Measurements from ENCODE around the gene IQGAP1.
A peak's percentile ranks its signal among the peaks of the same experiment; 100 is the strongest.
"Not testable (repeated sequence)": the region's sequence is repeated elsewhere in the genome, so short reads cannot be mapped to it uniquely, and the experiment has no call there.

Gene IQGAP1

DNA sequence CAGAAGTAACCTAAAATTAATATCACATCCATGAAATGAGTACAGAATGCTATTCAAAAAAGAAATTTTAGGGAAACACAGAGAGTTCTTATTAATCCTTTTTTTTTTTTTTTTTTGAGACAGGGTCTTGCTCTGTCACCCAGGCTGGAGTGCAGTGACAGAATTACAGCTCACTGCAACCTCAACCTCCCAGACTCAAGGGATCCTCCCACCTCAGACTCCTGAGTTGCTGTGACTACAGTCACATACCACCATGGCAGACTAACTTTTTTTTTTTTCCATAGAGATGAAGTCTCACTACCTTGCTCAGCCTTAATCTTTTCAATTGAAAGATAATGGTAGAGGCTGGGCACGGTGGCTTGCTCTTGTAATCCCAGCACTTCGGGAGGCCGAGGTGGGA, 135.3 kb downstream of the IQGAP1 start:
- no peak for DNase-seq (ENCODE audit: low read depth in 1 of 2, low spot score in 1 of 2)

DNA sequence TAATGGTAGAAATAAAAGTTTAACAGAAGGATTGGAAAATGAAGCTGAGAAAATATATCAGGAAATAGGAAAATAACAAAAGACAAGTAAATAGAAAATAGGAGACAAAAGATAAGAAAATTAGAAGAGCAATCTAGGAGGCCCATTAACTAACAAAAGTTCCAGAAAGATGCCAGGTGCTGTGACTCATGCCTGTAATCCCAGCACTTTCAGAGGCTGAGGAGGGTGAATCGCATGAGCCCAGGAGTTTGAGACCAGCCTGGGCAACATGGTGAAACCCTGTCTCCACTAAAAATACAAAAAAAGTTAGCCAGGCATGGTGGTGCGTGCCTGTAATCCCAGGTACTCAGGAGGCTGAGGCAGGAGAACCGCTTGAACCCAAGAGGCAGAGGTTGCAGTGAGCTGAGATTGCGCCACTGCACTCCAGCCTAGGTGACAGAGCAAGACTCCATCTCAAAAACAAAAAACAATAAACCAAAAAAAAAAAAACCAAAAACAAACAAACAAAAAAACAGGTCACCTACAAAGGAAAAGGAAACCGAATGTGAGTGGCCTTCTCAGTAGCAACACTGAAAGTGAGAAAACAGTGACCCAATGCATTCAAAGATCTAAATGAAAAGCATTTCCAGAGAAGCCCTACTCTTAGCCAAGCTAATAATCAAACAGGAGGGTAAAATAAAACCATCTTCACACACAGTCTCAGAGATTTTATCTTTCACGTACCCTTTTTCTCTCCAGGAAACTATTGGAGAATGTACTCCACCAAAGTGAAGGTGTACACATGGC, 136.2 kb downstream of the IQGAP1 start:
- not testable (repeated sequence) for DNase-seq (ENCODE audit: low read depth in 1 of 2, low spot score in 1 of 2)

DNA sequence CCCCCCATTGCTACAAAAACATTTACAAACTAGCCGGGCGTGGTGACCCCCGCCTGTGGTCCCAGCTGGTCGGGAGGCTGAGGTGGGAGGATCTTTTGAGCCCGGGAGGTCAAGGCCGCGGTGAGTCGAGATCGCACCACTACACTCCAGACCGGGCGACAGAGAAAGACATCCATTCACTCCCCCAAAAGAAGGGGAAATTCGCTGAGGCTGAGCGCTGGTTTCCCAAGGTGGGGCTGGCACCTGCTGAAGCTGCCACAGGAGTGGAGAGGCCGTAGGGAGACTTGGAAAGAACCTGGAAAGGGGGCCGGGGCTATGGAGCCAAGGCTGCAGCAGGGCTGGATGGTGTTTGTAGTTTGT, 140.9 kb downstream of the IQGAP1 start:
- DNase-seq (ENCODE audit: low read depth in 1 of 2, low spot score in 1 of 2), result no peak

DNA sequence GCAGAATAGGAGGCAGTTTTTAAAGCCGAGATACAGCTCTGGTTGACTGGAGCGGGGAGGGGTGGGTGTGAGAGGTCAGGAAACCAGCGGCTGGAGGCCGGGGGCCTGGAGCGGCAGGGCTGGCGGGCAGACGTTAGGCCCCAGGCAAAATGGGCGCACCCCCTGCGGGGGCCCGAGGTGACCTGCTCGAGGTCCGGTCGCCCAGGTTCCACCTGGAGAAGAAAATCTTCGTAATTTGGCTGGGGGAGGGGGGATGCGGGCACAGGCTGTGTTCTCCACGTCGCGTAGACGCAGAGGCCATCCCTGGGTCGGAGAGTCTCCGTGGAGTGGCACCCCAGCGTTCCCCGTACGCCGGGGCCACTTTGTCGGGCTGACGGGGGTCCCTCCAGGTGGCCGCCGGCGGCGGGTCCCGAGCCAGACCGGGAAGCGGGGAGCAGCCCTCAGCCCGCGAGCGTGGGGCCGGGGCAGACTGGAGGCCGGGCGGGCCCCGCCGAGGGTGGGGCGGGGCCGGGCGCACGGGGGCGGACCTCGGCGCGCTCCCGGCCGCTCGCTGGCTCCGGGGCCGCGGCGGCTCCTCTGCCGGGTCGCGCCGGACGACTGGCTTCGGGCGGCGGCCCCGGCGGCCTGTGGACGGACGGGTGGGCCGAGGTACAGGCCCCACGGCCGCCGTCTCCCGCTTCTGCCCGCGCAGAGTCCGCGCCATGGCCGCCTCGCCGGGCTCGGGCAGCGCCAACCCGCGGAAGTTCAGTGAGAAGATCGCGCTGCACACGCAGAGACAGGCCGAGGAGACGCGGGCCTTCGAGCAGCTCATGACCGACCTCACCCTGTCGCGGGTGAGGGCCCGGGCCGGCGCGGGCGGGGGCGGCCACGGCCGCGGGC, 141.6 kb downstream of the IQGAP1 start, which contains the start of gene CRTC3:
Gene CRTC3 (plus strand): TSS at position 553 of the 879 bp plus-strand sequence. CDS start 149 bp downstream, at position 702.
- peak; percentile 21 to 35 for DNase-seq (ENCODE audit: low read depth in 1 of 2, low spot score in 1 of 2)

DNA sequence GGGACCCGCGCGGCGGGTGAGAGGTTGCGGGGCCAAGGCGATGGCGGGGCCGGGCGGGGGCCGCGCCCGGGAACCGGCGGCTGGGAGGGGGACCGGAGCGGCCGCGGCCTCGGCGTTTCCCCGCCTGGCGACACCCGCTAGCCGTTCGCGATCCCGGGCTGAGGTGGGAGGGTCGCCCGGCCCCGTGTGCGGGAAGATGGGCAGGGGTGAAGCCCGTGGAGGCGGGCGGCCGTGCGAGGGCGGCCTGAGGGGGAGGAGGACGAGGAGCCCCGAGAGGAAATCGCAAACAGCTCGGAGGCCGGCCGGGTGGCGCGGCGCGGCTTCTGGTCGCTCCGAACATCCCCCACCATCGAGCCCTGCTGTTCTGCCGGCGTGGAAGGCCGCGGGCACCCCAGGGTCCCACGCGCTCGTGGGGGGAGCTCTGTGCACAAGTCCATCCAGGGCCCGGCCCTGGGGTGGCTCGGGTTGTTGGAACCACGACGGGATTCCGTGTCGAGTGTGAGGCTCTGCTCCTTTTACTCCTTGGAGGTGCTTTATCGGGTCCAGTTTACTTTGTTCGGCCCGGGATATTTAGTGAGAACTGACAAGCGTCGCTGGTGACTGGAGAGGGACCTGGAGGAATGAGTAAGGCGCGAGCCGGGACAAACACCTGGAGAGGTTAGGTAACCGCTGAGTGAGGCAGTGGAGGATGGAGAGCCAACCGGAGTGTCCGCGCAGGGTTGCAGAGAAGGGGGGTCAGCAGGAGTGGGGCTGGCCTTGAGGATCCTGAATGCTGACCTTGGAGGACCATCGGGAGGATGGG, 142.4 kb downstream of the IQGAP1 start:
- peak; percentile 21 to 31 for DNase-seq (ENCODE audit: low read depth in 1 of 2, low spot score in 1 of 2)

DNA sequence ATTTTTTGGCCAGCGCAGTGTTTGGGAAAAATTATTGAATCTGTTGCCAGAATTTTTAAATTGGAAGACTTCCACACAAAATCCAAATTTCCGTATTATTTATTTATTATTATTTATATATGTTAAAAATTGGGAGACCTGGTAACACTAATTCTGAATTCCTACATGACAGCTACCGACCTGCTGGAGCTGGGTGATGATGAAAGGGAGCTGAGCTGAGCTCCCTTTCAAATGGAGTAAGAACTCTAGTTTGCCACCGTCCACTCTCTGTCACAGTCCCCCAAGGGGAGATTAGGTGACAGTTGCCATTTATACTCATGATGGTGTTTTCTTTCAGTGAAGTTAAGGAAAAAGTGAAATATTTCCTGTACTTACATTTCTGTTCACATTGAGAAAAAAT, 143.1 kb downstream of the IQGAP1 start:
- no peak for DNase-seq (ENCODE audit: low read depth in 1 of 2, low spot score in 1 of 2)

DNA sequence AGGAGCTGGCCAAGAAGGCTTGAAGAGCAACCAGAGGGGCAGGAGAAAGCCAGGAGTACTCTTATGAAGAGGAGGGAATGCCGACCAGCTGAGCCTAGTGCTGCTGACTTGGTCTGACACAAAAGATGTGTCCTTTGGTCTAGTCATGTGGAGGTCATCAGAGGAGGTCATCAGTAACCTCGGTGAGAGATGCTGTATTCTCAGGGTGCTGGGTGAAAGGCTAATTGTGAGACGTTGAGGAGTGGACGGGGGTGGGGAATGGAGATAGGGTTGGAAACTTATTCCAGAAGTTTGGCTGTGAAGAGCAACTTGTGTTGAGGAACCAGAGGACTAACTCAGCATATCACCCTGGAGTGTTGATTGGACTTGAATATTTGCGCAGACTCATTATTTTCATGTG, 147.2 kb downstream of the IQGAP1 start:
- no peak for DNase-seq (ENCODE audit: low read depth in 1 of 2, low spot score in 1 of 2)

DNA sequence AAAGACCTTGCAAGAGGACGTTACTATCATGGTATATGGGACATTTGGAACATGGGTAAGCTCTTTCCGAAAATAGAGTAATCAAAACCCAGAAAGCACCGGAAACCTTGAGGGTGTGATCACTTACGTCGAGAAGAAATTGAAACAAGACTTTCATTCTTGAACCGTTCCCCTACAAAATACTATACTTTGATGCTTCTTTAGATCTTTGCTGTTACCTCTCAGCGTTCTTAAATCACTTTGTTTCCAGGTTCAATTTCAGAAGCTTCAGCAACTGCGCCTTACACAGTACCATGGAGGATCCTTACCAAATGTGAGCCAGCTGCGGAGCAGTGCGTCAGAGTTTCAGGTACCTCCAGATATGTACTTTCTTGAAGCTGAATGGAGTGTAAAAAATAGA, 151.7 kb downstream of the IQGAP1 start:
- no peak for DNase-seq (ENCODE audit: low read depth in 1 of 2, low spot score in 1 of 2)

DNA sequence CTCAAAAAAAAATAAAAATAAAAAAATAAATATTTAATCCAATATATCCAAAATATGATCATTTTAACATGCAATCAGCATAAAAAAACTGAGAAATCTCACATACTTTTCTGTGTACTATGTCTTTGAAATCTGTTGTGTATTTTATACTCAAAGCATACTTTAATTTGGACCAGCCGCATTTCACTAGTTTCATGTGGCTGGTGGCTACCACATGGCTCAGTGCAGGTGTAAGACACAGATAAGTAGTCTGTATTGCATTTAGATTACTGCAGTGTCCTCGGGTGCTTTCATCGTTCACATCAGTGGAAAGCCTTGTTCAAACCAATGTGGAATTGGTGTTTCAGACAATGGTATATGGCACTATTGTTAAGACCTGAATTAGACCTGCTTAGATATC, 152.7 kb downstream of the IQGAP1 start:
- no peak for DNase-seq (ENCODE audit: low read depth in 1 of 2, low spot score in 1 of 2)

DNA sequence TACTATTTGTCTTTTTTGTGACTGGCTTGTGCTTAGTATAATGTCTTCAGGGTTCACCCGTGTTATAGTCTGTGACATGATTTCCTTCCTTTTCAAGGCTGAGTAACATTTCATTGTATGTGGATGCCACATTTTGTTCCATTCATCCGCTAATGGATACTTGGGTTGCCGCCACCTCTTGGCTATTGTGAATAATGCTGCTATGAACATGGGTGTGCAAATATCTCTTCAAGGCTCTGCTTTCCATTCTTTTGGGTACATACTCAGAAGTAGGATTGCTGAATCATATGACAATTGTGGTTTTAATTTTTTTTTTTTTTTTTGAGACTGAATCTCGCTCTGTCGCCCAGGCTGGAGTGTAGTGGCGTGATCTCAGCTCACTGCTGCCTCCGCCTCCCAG, 157.1 kb downstream of the IQGAP1 start:
- DNase-seq (ENCODE audit: low read depth in 1 of 2, low spot score in 1 of 2), result no peak

DNA sequence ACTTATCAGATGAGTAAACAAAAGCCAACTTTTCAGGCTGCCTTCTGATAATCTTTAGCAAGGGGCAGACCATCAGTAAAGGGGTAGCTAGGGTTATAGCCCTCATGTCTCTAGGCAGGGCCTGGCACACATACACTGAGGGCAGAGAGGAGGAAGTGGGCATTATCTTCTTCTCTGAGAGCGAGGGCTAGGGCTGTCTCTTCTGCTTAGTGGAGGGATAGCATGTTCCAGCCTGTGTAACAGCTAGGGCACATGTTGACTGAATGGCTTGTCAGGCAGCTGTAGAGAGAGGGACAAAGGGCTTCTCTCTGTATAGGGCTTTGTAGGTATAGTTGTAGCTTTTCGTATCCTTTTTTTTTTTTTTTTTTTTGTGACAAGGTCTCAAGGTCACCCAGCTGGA, 159.5 kb downstream of the IQGAP1 start:
- DNase-seq (ENCODE audit: low read depth in 1 of 2, low spot score in 1 of 2), result no peak

DNA sequence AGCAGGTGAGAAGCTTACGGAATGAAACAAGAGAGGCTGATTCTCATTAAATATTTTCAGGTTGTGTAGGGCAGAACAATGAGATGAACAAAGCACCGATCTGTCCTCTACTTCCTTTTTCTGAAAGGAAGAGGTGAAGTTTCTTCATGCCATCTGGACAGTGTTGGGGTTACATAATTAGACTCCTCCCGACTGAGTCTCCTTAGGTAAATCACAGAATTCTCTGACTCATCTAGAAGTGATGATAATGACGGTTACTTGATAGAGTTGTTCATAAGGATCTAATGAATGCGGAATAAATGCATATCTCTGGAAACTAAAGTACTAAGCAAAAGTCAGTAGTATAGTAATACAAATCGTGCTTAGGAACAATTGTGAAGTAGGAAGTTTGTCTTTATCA, 162.9 kb downstream of the IQGAP1 start:
- no peak for DNase-seq (ENCODE audit: low read depth in 1 of 2, low spot score in 1 of 2)
